Kidney glomerular epithelial cell (primary cell): ENCODE measurements around the gene AP1S1.
"Not testable (repeated sequence)": the region's sequence is repeated elsewhere in the genome, so short reads cannot be mapped to it uniquely, and the experiment has no call there.

Source experiments
- DNase-seq: peaks from one replicate; lab custom pipeline; 2025; lab: John Stamatoyannopoulos, UW

AP1S1 gene

DNA sequence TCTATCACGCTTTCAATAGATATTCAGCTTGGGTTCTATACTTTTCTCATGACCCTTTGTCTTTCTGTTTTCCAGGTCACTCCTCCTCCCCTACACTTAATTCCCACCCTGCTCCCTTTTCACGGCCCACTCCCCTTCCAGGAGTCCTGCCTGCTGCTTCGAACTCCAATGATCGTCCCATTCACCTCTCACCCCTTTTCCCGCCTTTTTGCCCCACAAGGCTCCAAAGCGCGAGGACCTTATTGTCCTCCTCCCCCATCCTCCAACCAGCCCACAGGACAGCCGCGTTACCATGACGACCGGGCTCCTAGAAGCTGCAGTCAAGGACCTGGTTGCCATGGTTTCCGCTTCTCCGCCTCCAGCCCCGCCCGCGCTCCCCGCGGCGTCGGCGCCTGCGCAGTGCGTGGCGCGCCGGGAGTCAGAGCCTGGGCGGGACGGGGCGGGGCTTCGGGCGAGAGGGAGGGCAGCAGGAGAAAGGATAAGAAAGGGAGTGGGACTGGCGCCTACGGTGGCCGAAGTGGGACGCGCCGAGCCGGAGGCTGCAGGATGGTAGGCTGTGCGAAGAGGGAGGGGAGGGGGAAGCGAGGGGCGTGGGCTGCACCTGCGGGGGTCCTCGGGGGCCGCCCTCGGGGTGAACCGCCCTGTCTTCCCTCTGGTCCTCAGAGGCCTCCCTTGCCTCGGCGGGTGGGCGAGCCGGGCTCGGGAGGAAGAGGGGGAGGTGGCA is at the start of gene AP1S1:
TSS of gene AP1S1 (plus strand) at position 508 of the 724 bp plus-strand sequence. CDS start at position 547, 39 bp downstream.
- DNase-seq = peak; percentile 80

- no peak for DNase-seq
Measured at GRCh38 chr7:101104799-101105198, 49.5 kb upstream of the AP1S1 start.

GRCh38 chr7:101105248-101105647 is 49.0 kb upstream of the AP1S1 start:
- not testable (repeated sequence) for DNase-seq

GRCh38 chr7:101106386-101106785 is 47.9 kb upstream of the AP1S1 start:
- no peak for DNase-seq

DNA sequence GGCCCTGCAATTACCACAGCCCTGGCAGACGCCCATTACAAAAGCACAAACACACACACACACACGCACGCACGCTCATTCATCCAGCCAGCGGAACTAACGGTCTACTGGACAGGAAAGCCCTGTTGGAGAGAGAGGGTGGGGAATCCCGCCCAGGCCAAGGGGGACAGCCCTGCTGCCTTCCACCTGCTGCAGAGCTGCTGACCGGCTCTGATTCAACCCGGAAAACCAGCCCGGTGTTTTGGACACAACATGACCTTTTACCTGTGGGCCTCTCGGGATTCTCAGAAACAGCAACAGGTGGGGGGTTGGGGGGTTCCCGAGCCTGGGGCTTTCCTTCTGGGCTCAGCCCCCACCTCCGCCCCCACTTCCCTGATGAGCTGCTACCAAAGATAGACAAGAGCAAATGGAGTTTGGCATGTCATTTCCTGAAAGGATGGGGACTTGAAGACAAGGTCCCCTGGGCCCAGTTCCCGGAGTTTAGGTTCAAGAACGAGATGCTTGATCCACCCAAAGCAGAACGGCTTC is 45.9 kb upstream of the AP1S1 start:
- DNase-seq = peak; percentile 69

DNA sequence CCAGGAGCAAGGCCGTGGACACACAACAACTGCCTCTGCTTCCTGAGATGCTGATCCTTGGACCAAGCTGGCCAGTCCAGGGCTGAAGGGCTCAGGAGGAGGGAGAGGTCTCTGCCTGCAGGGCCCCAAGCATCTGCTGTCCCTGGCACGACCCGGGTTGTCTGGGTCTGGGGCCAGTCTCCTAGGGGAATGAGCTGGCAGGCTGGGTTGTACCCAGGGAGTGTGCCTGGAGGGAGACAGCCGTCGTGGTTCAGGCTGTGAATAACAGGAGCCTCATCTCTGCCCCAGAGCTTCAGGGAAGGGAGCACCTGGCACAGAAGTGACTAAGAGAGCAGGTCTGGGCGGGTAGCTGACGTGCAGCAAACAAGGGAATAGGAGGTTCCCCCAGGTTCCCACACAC is 45.3 kb upstream of the AP1S1 start:
- peak; percentile 49 for DNase-seq

GRCh38 chr7:101109368-101109767 is 44.9 kb upstream of the AP1S1 start:
- DNase-seq = no peak

DNA sequence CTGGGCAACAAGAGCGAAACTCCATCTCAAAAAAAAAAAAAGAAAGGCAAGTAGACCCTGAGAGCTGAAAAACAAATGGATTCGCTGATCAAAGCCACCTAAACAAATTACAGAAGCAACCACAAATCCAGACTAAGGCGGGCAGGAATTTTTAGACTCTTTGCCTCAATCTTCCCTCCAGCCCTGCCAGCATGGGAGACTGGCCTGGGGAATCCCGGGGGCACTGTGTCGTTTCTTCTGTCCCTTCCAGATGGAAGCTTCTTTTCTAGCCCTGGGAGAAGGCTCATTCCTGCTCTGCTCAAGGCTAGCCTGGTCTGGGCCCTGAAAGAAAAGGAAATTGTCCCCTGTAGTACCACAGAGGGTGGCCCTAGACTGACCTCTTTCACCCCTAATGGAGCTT is 43.0 kb upstream of the AP1S1 start:
- no peak for DNase-seq

- DNase-seq = no peak
Measured at GRCh38 chr7:101112233-101112632, 42.0 kb upstream of the AP1S1 start.

DNA sequence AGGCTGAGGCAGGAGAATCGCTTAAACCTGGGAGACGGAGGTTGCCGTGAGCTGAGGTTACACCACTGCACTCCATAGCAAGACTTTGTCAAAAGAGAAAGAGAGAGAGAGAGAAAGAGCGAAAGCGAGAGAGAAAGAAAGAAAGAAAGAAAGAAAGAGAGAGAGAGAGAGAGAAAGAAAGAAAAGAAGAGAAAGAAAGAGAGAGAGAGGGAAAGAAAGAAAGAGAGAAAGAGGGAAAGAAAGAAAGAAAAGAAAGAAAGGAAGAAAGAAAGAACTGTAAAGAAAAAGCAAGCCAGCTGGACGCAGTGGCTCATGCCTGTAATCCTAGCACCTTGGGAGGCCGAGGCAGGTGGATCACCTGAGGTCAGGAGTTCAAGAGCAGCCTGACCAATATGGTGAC is 41.1 kb upstream of the AP1S1 start:
- DNase-seq = not testable (repeated sequence)

GRCh38 chr7:101113836-101114235 is 40.4 kb upstream of the AP1S1 start:
- no peak for DNase-seq

DNA sequence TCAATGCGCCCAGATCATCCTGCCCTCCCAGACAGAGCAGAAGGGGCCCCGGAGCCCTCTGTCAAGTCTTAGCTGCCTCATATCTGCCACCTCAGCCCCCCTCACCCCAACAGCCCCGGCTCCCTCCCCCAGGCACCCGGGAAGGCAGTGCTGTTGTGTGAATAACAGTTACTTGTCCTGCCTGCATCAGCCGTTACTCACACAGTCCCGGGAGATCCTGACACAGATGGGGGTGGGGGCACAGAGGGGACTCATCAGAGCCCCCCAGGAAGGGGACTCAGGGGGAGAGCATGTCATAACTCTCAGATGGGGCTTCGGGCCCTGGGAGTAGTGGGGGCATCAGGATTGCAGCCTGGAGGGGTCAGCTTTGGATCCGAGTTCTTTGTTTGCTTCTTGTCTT is 39.8 kb upstream of the AP1S1 start:
- DNase-seq = no peak

DNA sequence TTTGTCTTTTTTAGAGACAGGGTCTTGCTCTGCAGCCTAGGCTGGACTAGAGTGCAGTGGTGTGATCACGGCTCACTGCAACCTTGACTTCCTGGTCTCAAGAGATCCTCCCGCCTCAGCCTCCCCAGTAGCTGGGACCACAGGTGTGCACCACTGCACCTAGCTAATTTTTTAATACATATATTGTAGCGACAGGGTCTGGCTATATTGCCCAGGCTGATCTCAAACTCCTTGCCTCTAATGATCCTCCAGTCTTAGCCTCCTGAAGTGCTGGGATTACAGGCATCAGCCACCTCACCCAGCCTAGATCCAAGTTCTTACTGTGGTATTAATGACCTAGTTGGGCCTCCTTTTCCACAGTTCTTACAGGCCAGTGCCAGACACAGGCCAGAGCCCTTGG is 39.1 kb upstream of the AP1S1 start:
- DNase-seq = no peak

DNA sequence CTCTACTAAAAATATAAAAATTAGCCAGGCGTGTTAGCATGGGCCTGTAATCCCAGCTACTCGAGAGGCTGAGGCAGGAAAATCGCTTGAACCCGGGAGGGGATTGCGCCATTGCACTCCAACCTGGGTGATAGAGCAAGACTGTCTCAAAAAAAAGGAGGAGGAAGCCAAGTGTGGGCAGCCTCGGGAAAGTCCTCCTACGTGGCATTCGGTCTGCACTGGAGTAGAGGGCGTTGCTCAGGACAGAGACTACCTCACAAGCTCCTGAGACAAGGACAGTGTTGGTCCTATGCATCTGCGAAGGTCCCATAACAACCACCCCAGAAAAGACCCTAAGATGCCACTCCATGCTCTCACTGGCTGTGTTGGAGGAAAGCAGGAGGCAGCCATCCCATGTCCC is 37.4 kb upstream of the AP1S1 start:
- DNase-seq = peak; percentile 55

DNA sequence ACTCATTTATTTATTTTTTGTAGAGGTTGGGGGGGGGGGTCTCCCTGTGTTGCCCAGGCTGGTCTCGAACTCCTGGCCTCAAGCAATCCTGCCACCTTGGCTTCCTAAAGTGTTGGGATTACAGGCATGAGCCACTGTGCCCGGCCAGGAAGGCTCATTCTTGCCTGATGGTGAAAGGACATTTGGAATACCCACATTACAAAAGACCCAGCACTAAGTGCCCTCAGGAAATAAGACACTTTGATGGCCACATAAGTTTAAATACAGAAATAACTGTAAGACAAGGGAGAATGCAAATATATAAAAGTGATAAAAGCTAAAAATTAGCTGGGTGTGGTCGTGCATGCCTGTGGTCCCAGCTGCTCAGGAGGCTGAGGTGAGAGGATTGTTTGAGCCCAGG is 35.4 kb upstream of the AP1S1 start:
- no peak for DNase-seq

- DNase-seq = no peak
Measured at GRCh38 chr7:101119876-101120275, 34.4 kb upstream of the AP1S1 start.

DNA sequence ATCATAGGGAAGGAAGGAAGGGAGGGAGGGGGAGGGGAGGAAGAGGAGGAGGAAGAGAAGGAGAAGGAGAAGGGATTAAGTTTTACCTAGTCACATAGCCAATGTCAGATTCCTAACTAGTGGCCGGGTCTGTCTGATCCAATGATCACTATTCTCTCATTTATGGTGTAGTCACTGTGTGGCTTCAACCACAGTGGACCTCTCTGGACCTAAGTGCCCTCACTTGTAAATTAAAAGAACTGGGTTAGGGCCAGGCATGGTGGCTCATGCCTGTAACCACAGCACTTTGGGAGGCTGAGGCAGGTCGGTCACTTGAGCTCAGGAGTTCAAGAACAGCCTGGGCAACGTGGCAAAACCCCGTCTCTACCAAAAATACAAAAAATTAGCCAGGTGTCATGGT is 34.0 kb upstream of the AP1S1 start:
- no peak for DNase-seq

DNA sequence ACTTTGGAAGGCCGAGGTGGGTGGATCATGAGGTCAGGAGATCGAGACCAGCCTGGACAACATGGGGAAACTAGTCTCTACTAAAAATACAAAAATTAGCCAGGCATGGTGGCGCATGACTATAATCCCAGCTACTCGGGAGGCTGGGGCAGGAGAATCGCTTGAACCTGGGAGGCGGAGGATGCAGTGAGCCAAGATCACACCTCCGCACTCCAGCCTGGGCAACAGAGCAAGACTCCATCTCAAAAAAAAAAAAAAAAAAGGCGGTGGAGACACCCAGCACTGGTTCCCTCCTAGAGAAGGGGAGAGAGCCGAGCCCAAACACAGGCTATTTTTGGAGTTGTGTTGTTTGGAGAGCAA is 32.7 kb upstream of the AP1S1 start:
- not testable (repeated sequence) for DNase-seq

DNA sequence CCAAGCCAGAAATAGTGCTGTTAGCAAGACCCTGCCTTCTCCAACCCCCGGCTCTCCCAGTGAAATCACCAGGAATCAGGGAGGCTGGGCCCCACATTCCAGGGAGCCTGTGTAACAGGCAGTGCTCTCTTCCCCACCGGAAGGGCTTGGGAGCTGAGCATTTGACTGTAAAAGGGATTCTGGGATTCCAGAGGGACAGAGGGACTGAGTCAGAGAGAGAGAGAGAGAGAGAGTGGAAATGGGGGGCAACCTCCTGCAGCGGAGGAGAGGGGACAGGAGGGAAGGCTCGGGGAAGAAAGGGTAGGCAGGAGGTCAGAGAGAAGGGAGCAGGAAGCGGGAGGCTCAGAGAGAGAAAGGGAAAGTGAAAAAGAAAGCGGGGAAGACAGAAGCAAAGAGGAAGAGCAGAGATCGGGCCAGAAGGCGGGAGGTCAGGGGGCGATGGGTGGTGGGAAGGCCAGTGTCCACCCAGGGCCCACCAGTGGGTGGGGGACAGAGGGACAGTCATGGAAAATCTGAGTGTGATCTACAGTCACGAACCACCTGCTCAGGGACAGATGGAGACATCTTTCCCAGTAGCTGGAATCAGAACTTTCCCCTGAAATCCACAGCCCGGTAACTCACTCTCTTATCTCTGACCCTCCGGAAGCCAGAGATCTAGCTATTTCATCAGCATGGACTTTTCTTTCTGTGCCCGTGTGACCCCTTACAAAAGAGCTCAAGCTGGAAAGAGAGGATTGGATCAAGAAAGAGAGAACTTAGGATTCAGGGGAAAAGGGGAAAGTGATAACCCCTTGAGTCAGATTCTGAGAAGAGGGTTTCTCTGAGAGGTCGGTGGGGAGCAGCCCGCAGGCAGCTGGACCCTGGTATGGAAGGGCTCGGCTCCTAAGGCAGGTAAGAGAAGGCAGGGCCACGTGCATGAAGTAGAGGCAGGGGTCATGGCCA is 32.0 kb upstream of the AP1S1 start:
- DNase-seq = peak; percentile 96

DNA sequence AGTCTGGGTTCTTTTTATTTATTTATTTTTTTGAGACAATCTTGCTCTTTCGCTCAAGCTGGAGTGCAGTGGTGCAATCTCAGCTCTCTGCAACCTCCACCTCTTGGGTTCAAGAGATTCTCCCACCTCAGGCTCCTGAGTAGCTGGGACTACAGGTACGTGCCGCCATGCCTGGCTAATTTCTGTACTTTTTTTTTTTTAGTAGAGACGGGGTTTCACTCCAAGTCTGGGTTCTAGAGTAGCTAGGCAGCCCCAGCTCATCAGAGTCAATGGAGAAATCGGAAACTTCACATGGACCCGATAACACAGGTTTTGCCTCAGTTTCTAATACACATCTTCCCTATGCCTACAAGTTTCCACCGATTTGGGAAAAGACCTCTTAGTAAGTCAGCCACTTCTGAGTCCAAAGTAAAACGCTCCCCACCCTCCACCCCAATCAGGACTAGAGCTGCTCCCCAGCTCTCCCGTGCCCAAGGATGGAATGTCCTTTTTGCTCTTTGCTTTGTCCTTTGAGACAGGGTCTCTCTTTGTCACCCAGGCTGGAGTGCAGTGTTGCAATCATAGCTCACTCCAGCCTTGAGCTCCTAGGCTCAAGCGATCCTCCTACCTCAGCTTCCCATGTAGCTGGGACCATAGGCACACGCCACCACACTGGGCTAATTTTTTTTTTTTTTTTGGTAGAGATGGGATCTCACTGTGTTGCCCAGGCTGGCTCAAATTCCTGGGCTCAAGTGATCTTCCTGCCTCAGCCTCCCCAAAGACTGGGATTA is 31.2 kb upstream of the AP1S1 start:
- no peak for DNase-seq

GRCh38 chr7:101123703-101124068 is 30.6 kb upstream of the AP1S1 start:
- DNase-seq = no peak

DNA sequence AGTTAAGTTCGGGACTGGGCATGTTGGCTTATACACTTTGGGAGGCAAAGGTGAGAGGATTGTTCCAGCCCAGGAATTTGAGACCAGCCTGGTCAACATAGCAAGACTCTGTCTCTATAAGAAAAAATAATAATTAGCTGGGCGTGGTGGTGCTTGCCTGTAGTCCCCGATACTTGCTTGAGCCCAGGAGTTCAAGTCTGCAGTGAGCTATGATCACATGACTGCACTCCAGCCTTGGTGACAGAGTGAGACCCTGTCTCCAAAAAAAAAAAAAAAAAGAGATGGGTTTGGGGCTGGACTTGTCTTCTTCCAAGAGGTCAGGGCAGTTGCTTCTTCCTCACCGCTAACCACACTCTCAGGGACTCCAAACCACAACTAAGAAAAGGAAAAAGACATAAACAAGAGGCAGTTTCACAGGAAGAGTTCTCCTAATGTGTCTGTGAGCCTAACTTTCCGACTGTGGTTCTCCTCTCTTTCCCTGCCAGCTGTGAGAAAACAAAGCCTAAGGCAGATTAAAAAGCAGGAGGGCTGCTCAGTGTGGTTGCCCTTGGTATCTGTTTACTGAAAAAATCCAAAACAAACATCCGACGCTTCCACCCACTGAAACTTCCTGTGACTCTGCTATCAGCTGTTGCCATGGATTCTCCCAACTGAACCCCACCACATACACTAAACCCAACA is 29.8 kb upstream of the AP1S1 start:
- peak; percentile 81 for DNase-seq
